ENCODE results near the gene DMD.
A peak's percentile ranks its signal among the peaks of the same experiment; 100 is the strongest.

The DMD gene

GRCh38 chrX:31130457-31131220 lies 2080.7 kb downstream of the DMD start:
- DNase-seq: peak; percentile 37
- in situ Hi-C loops (cut with MboI; ENCODE audit: low pct_unique_long_range_greater_than_20kb, low sequenced_read_pairs): no loop called here

GRCh38 chrX:31128855-31129254 lies 2082.5 kb downstream of the DMD start:
- DNase-seq: peak; percentile 60
- in situ Hi-C loops (cut with MboI; ENCODE audit: low pct_unique_long_range_greater_than_20kb, low sequenced_read_pairs): no loop called here

GRCh38 chrX:31127716-31128115 lies 2083.6 kb downstream of the DMD start:
- DNase-seq: no peak
- in situ Hi-C loops (cut with MboI; ENCODE audit: low pct_unique_long_range_greater_than_20kb, low sequenced_read_pairs): no loop called here

GRCh38 chrX:31126205-31126604 lies 2085.1 kb downstream of the DMD start:
- in situ Hi-C loops (cut with MboI; ENCODE audit: low pct_unique_long_range_greater_than_20kb, low sequenced_read_pairs): no loop called here
- no peak for DNase-seq

GRCh38 chrX:31124536-31124935 lies 2086.8 kb downstream of the DMD start:
- no peak for DNase-seq
- in situ Hi-C loops (cut with MboI; ENCODE audit: low pct_unique_long_range_greater_than_20kb, low sequenced_read_pairs): no loop called here

- in situ Hi-C loops (cut with MboI; ENCODE audit: low pct_unique_long_range_greater_than_20kb, low sequenced_read_pairs): no loop called here
- peak; percentile 40 for DNase-seq
Observed at GRCh38 chrX:31123335-31123734, 2088.0 kb downstream of the DMD start.

- in situ Hi-C loops (cut with MboI; ENCODE audit: low pct_unique_long_range_greater_than_20kb, low sequenced_read_pairs): no loop called here
Observed at GRCh38 chrX:31117266-31117665, 2094.1 kb downstream of the DMD start.

GRCh38 chrX:31115398-31115797 lies 2096.0 kb downstream of the DMD start:
- no peak for DNase-seq
- in situ Hi-C loops (cut with MboI; ENCODE audit: low pct_unique_long_range_greater_than_20kb, low sequenced_read_pairs): no loop called here

More at GRCh38 chrX:31117266-31117665, 2094.1 kb downstream of the DMD start:
- DNase-seq: no peak

GRCh38 chrX:31114858-31115257 lies 2096.5 kb downstream of the DMD start:
- no peak for DNase-seq
- in situ Hi-C loops (cut with MboI; ENCODE audit: low pct_unique_long_range_greater_than_20kb, low sequenced_read_pairs): no loop called here

GRCh38 chrX:31112226-31112999 lies 2098.9 kb downstream of the DMD start:
- in situ Hi-C loops (cut with MboI; ENCODE audit: low pct_unique_long_range_greater_than_20kb, low sequenced_read_pairs): no loop called here
- peak; percentile 57 for DNase-seq

GRCh38 chrX:31110657-31111056 lies 2100.7 kb downstream of the DMD start:
- DNase-seq: no peak
- in situ Hi-C loops (cut with MboI; ENCODE audit: low pct_unique_long_range_greater_than_20kb, low sequenced_read_pairs): no loop called here

GRCh38 chrX:31099536-31100090 lies 2111.7 kb downstream of the DMD start:
- peak; percentile 86 for DNase-seq
- in situ Hi-C loops (cut with MboI; ENCODE audit: low pct_unique_long_range_greater_than_20kb, low sequenced_read_pairs): no loop called here

GRCh38 chrX:31098079-31098478 lies 2113.3 kb downstream of the DMD start:
- DNase-seq: no peak
- in situ Hi-C loops (cut with MboI; ENCODE audit: low pct_unique_long_range_greater_than_20kb, low sequenced_read_pairs): no loop called here

- DNase-seq: no peak
- in situ Hi-C loops (cut with MboI; ENCODE audit: low pct_unique_long_range_greater_than_20kb, low sequenced_read_pairs): no loop called here
Observed at GRCh38 chrX:31093639-31093975, 2117.7 kb downstream of the DMD start.

- no peak for DNase-seq
- in situ Hi-C loops (cut with MboI; ENCODE audit: low pct_unique_long_range_greater_than_20kb, low sequenced_read_pairs): no loop called here
Observed at GRCh38 chrX:31092970-31093638, 2118.2 kb downstream of the DMD start.

- no peak for DNase-seq
- in situ Hi-C loops (cut with MboI; ENCODE audit: low pct_unique_long_range_greater_than_20kb, low sequenced_read_pairs): no loop called here
Observed at GRCh38 chrX:31092476-31092875, 2118.9 kb downstream of the DMD start.

GRCh38 chrX:31091819-31092218 lies 2119.5 kb downstream of the DMD start:
- no peak for DNase-seq
- in situ Hi-C loops (cut with MboI; ENCODE audit: low pct_unique_long_range_greater_than_20kb, low sequenced_read_pairs): no loop called here

GRCh38 chrX:31074522-31074921 lies 2136.8 kb downstream of the DMD start:
- DNase-seq: no peak
- in situ Hi-C loops (cut with MboI; ENCODE audit: low pct_unique_long_range_greater_than_20kb, low sequenced_read_pairs): loop anchor here (25.0 kb wide), 1 partner anchor 112 kb away; no protein-coding TSS in a partner anchor

GRCh38 chrX:31071725-31072124 lies 2139.6 kb downstream of the DMD start, which contains the start of gene FTHL17:
Gene FTHL17 (minus strand): TSS chrX:31072041. CDS start chrX:31071953, 88 bp downstream.
- no peak for DNase-seq
- in situ Hi-C loops (cut with MboI; ENCODE audit: low pct_unique_long_range_greater_than_20kb, low sequenced_read_pairs): loop anchor here (25.0 kb wide), 1 partner anchor 109 kb away; no protein-coding TSS in a partner anchor

Data from KBM-7 (cell line).